ENCODE results near the gene STING1. TPM values are rescaled to one million over a fixed set of nuclear protein-coding genes. Genes with fewer than 3 reads are reported as not detected.

The STING1 gene
- total and polyA plus RNA-seq, 12 donors = 19.7 to 116 (median 50.5) TPM

GRCh38 chr5:139439013-139439903 is 43.3 kb downstream of the STING1 start, which contains the start of gene DNAJC18:
Gene DNAJC18 (minus strand): TSS chr5:139439525. CDS start chr5:139439445, 80 bp downstream.
- Histone ChIP-seq H3K27ac (peak within 1 kb of the TSS; percentile 85 to 98 (median 92)), H3K27me3 (no peaks in the 10 kb centered on the region), H3K9me3 (no peaks in the 10 kb centered on the region), H3K36me3 (peaks cover 0 to 32% (median 9%) of the 10 kb centered on the region in 9 donors), H3K4me1 (peaks cover 0 to 22% (median 12%) of the 10 kb centered on the region in 9 donors), H3K4me3 (peak within 1 kb of the TSS; percentile 47 to 95 (median 78))
- WGBS, 2 donors = 3% methylated on average over 49 of the region's 49 CpGs
- DNase-seq (peak; percentile 94 to 95), ATAC-seq (peak; percentile 98 to 99 (median 99))
- intact Hi-C loops (cut with DNase I) = loop anchor here in 1 of 10 donors (5.0 kb wide), 1 partner anchor 43 kb away; the partner anchor contains the start of gene STING1
- TF ChIP-seq CTCF (IDR thresholded peaks at IDR 0.05) = no peak

- TF ChIP-seq CTCF (IDR thresholded peaks at IDR 0.05) = no peak
- Histone ChIP-seq H3K4me1 (peaks cover 0 to 16% (median 12%) of the 10 kb centered on the region in 9 donors), H3K27ac (peak overlapping the region; percentile 85 to 98 (median 92)), H3K27me3 (no peaks in the 10 kb centered on the region), H3K36me3 (peaks cover 0 to 38% (median 15%) of the 10 kb centered on the region in 9 donors), H3K9me3 (no peaks in the 10 kb centered on the region), H3K4me3 (peak overlapping the region; percentile 47 to 95 (median 78))
- WGBS, 2 donors = 26% methylated on average over 8 of the region's 8 CpGs
- intact Hi-C loops (cut with DNase I) = loop anchor here in 1 of 10 donors (5.0 kb wide), 1 partner anchor 44 kb away; the partner anchor contains the start of gene STING1
- DNase-seq (no peak), ATAC-seq (no peak)
Observed at GRCh38 chr5:139438707-139439012, 43.9 kb downstream of the STING1 start.

- 95 to 97% methylated on average over 3 of the region's 3 CpGs for WGBS, 2 donors
- H3K4me1 ChIP-seq = peaks cover 0 to 16% (median 12%) of the 10 kb centered on the region in 9 donors
- H3K4me3 ChIP-seq = no peak overlapping the region
- H3K9me3 ChIP-seq = no peaks in the 10 kb centered on the region
- no peak overlapping the region for H3K27ac ChIP-seq
- intact Hi-C loops (cut with DNase I) = loop anchor here in 1 of 10 donors (5.0 kb wide), 1 partner anchor 47 kb away; the partner anchor contains the start of gene STING1
- no peak for TF ChIP-seq CTCF (IDR thresholded peaks at IDR 0.05)
- no peak for DNase-seq
- H3K36me3 ChIP-seq = peaks cover 0 to 68% (median 22%) of the 10 kb centered on the region in 9 donors
- H3K27me3 ChIP-seq = no peaks in the 10 kb centered on the region
- no peak for ATAC-seq
Observed at GRCh38 chr5:139435676-139436075, 46.9 kb downstream of the STING1 start.

GRCh38 chr5:139431706-139432105 is 50.9 kb downstream of the STING1 start:
- no peak for ATAC-seq
- WGBS, 2 donors = 85% methylated on average over 1 of the region's 1 CpG
- no peak for TF ChIP-seq CTCF (IDR thresholded peaks at IDR 0.05)
- no peak for DNase-seq
- intact Hi-C loops (cut with DNase I) = no loop called here
- Histone ChIP-seq H3K9me3 (no peaks in the 10 kb centered on the region), H3K36me3 (peaks cover 0 to 99% (median 38%) of the 10 kb centered on the region in 9 donors), H3K4me1 (no peaks in the 10 kb centered on the region), H3K27me3 (no peaks in the 10 kb centered on the region), H3K27ac (no peak overlapping the region), H3K4me3 (no peak overlapping the region)

Data from heart right ventricle (tissue), 16 donors.